ENCODE results near the gene ABI3.

DNA sequence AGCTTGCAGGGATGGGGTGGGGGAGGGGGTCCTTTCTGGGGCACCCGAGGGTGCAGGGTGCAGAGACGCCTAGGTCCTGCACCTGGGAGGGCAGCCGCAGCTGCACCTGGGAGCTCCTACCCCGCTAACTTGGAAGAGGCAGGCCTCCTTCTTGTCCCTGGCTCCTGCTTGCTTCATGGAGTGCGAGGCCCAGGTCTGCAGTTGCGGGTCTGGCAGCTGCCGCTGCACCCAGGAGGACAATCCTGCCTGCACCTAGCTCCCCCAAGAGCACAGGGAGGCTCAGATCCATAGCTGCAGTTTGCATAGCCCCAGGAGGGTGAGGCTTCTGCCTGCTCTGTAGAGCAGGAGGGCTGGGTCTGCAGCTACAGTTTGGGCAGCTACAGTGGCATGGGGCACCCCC lies 26.7 kb upstream of the ABI3 start:
- TF ChIP-seq, protein P1, sequence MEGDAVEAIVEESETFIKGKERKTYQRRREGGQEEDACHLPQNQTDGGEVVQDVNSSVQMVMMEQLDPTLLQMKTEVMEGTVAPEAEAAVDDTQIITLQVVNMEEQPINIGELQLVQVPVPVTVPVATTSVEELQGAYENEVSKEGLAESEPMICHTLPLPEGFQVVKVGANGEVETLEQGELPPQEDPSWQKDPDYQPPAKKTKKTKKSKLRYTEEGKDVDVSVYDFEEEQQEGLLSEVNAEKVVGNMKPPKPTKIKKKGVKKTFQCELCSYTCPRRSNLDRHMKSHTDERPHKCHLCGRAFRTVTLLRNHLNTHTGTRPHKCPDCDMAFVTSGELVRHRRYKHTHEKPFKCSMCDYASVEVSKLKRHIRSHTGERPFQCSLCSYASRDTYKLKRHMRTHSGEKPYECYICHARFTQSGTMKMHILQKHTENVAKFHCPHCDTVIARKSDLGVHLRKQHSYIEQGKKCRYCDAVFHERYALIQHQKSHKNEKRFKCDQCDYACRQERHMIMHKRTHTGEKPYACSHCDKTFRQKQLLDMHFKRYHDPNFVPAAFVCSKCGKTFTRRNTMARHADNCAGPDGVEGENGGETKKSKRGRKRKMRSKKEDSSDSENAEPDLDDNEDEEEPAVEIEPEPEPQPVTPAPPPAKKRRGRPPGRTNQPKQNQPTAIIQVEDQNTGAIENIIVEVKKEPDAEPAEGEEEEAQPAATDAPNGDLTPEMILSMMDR (conservative IDR thresholded peaks at IDR 0.05; ENCODE audit: low read depth, low read length): no peak
- no peak for TF ChIP-seq EZH2 (IDR thresholded peaks at IDR 0.05; ENCODE audit: low read length, unreplicated experiment)

All from PC-3 (cell line).